CD8-positive, alpha-beta memory T cell (primary cell): ENCODE measurements around the gene NELL2. TPM values are rescaled to one million over a fixed set of nuclear protein-coding genes. Genes with fewer than 3 reads are reported as not detected.

Experiments
- CTCF ChIA-PET: fragments of 350-600 bp; sonication (Branson Sonifier 250); formaldehyde crosslinking; loops from one replicate; lab custom pipeline; 2021; ENCODE audit warnings: antibody characterized with exemption; lab: Charles Lee
- POLR2A ChIA-PET: fragments of 350-600 bp; sonication (Branson Sonifier 250); formaldehyde crosslinking; loops from one replicate; lab custom pipeline; 2021; ENCODE audit warnings: antibody characterized with exemption; lab: Charles Lee
- DNase-seq, 5 donors: peaks; one replicate each; pipeline versions ENCODE4 v3.0.0 to v3.0.0-alpha.2; 2020 to 2022; ENCODE audit warnings: mixed read lengths in 1 of 5
- H3K27ac ChIP-seq: one replicate; pipeline ENCODE4 v1.7.0; 2013; ENCODE audit warnings: low read depth, mild to moderate bottlenecking, low read length, moderate library complexity
- H3K27me3 ChIP-seq: 2 replicates; pipeline ENCODE4 v1.7.0; 2013; ENCODE audit warnings: low read length, mild to moderate bottlenecking; ENCODE audit not compliant: insufficient read depth, poor library complexity, severe bottlenecking
- H3K36me3 ChIP-seq: 2 replicates; pipeline ENCODE4 v1.7.0; 2013; ENCODE audit warnings: mild to moderate bottlenecking, low read length, moderate library complexity; ENCODE audit not compliant: insufficient read depth
- H3K4me1 ChIP-seq: 2 replicates; pipeline ENCODE4 v1.7.0; 2013; ENCODE audit warnings: mild to moderate bottlenecking, low read length, moderate library complexity; ENCODE audit not compliant: insufficient read depth
- H3K4me3 ChIP-seq: 2 replicates; pipeline ENCODE4 v1.7.0; 2013; ENCODE audit warnings: mild to moderate bottlenecking, low read length
- H3K9me3 ChIP-seq: 2 replicates; pipeline ENCODE4 v1.7.0; 2013; ENCODE audit warnings: mild to moderate bottlenecking, low read length
- H3K27ac Mint-ChIP-seq, 8 donors: one replicate each; pipeline ENCODE4 v1.8.0; 2020 to 2021; ENCODE audit warnings: mixed read lengths in 8 of 8, mild to moderate bottlenecking in 6 of 8, inconsistent platforms in 3 of 8, moderate library complexity in 3 of 8
- H3K27me3 Mint-ChIP-seq, 2 donors: one replicate each; pipeline ENCODE4 v1.8.0; 2020 to 2021; ENCODE audit warnings: mixed read lengths in 2 of 2, mild to moderate bottlenecking in 1 of 2, moderate library complexity in 1 of 2
- H3K36me3 Mint-ChIP-seq, 3 donors: one replicate each; pipeline ENCODE4 v1.8.0; 2020 to 2021; ENCODE audit warnings: mixed read lengths in 3 of 3, inconsistent platforms in 1 of 3, mild to moderate bottlenecking in 1 of 3
- H3K4me1 Mint-ChIP-seq, 3 donors: one replicate each; pipeline ENCODE4 v1.8.0; 2020 to 2021; ENCODE audit warnings: mixed read lengths in 3 of 3, inconsistent platforms in 1 of 3, mild to moderate bottlenecking in 1 of 3
- H3K4me3 Mint-ChIP-seq, 7 donors: one replicate each; pipeline ENCODE4 v1.8.0; 2020 to 2021; ENCODE audit warnings: mixed read lengths in 7 of 7, mild to moderate bottlenecking in 6 of 7, moderate library complexity in 4 of 7, inconsistent platforms in 2 of 7
- H3K9me3 Mint-ChIP-seq, 5 donors: one replicate each; pipeline ENCODE4 v1.8.0; 2020 to 2022; ENCODE audit warnings: mixed read lengths in 5 of 5, mild to moderate bottlenecking in 3 of 5, moderate library complexity in 2 of 5, inconsistent platforms in 1 of 5
- polyA plus RNA-seq: library from polyadenylated mRNA; unstranded; fragments of 300-500 nt; fragmentation: Illumina TruSeq; gene quantifications from one replicate; pipeline ENCODE4 v1.2.3, GENCODE V29; 2021
- total RNA-seq, 2 experiments: library from RNA; stranded (reverse); gene quantifications; one replicate each; pipeline ENCODE4 v1.2.3, GENCODE V29; 2021

The NELL2 gene
- total and polyA plus RNA-seq, 3 experiments from 2014 or later, result 60.2 to 203 (median 67.0) TPM

DNA sequence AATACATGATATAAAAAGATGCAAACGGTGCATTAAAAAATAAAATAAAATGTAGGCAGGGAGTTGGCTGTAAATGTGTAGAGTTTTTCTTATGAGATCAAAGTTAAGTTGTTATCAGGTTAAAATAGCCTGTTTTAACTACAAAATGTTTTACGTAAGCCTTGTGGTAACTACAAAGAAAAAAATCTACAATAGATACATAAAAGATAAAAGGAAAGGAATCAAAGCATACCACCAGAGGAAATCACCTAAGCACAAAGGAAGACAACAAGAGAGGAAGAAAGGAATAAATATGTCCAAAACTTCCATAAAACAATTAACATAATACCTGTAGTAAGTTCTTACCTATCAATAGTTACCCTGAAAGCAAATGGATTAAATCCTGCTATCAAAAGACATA lies 12.2 kb downstream of the NELL2 start:
- peak in 2 of 5 donors; percentile 53 to 74 for DNase-seq
- Mint-ChIP-seq H3K9me3 (peaks cover 17 to 40% (median 30%) of the 10 kb centered on the region in 5 donors), H3K4me1 (peaks cover 50 to 84% (median 73%) of the 10 kb centered on the region in 3 donors), H3K27me3 (peaks cover 0 to 2% of the 10 kb centered on the region in 2 donors), H3K36me3 (peaks cover 24 to 56% (median 55%) of the 10 kb centered on the region in 3 donors), H3K27ac (peak overlapping the region; percentile 12 to 78 (median 42)), H3K4me3 (peak overlapping the region in 5 of 7 donors; percentile 1 to 51 (median 35))
- no peak overlapping the region for H3K27ac ChIP-seq
- peaks cover 39% of the 10 kb centered on the region for H3K4me1 ChIP-seq
- no peaks in the 10 kb centered on the region for H3K27me3 ChIP-seq
- H3K9me3 ChIP-seq, result peaks cover 3% of the 10 kb centered on the region
- H3K4me3 ChIP-seq, result no peak overlapping the region
- POLR2A ChIA-PET, result interaction anchor here (1.5 kb wide), 1 partner anchor 16 kb away, joined by 9 read pairs; no protein-coding TSS in a partner anchor
- H3K36me3 ChIP-seq, result peaks cover 3% of the 10 kb centered on the region
- CTCF ChIA-PET, result interaction anchor here (1.4 to 7.3 kb wide), 5 partner anchors 12 to 89 kb away, joined by 3 to 46 read pairs (median 8); partner anchors contain the start of gene NELL2

DNA sequence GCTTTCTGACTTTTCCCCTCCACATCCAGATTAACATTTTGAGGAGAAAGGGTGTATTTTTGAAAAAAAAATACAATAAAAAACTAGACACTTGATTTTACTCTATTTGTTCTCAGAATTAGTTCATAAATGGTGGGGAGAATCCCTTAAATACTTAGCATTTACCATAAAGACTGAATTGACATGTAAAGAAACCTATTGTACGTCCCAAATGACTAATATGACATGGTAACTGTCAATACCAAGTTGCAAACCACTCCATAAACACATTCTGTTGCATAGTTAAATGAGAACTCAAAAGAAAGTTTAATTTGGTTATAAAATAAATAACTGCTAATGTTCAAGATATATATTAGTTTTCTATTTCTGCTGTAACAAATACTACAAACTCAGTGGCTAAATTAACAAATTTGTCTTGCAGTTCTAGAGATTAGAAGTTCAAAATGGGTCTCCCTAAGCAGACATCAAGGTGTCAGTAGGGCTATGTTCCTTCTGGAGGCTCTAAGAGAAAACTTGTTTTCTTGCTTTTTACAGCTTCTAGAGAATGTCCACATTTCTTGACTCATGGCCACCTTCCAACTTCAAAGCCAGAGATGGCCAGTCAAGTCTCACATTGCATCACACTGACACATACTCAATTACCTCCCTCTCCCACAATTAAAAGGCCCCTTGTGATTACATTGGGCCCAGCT lies 16.0 kb downstream of the NELL2 start:
- no peak overlapping the region for H3K27ac ChIP-seq
- peak overlapping the region in 3 of 8 donors; percentile 44 to 78 (median 67) for H3K27ac Mint-ChIP-seq
- ChIA-PET POLR2A (interaction anchor here (0.6 kb wide), 1 partner anchor 33 kb away, joined by 16 read pairs; no protein-coding TSS in a partner anchor), CTCF (interaction anchor here (1.2 to 7.3 kb wide), 2 partner anchors 12 to 15 kb away, joined by 3 to 46 read pairs; partner anchors contain the start of gene NELL2)
- H3K9me3 ChIP-seq, result peaks cover 3% of the 10 kb centered on the region
- no peaks in the 10 kb centered on the region for H3K36me3 ChIP-seq
- DNase-seq, result no peak
- H3K4me3 Mint-ChIP-seq, result peak overlapping the region in 6 of 7 donors; percentile 13 to 56 (median 38)
- peaks cover 12 to 24% (median 18%) of the 10 kb centered on the region in 5 donors for H3K9me3 Mint-ChIP-seq
- H3K36me3 Mint-ChIP-seq, result peaks cover 18 to 45% (median 43%) of the 10 kb centered on the region in 3 donors
- peaks cover 71% of the 10 kb centered on the region for H3K4me1 ChIP-seq
- H3K4me1 Mint-ChIP-seq, result peaks cover 74 to 91% (median 84%) of the 10 kb centered on the region in 3 donors
- H3K27me3 Mint-ChIP-seq, result no peaks in the 10 kb centered on the region
- H3K4me3 ChIP-seq, result no peak overlapping the region
- H3K27me3 ChIP-seq, result no peaks in the 10 kb centered on the region

- H3K27ac Mint-ChIP-seq, result peak overlapping the region in 7 of 8 donors; percentile 1 to 74 (median 67)
- H3K9me3 Mint-ChIP-seq, result peaks cover 3 to 13% (median 8%) of the 10 kb centered on the region in 5 donors
- H3K27me3 Mint-ChIP-seq, result no peaks in the 10 kb centered on the region
- no peak for DNase-seq
- CTCF ChIA-PET, result interaction anchor here (1.0 to 7.3 kb wide), 2 partner anchors 17 to 46 kb away, joined by 3 to 46 read pairs; partner anchors contain the start of gene NELL2
- no peak overlapping the region for H3K4me3 ChIP-seq
- no peaks in the 10 kb centered on the region for H3K36me3 ChIP-seq
- no peaks in the 10 kb centered on the region for H3K27me3 ChIP-seq
- peaks cover 80% of the 10 kb centered on the region for H3K4me1 ChIP-seq
- peaks cover 17 to 41% (median 36%) of the 10 kb centered on the region in 3 donors for H3K36me3 Mint-ChIP-seq
- peaks cover 73 to 92% (median 88%) of the 10 kb centered on the region in 3 donors for H3K4me1 Mint-ChIP-seq
- peaks cover 2% of the 10 kb centered on the region for H3K9me3 ChIP-seq
- H3K4me3 Mint-ChIP-seq, result peak overlapping the region in 5 of 7 donors; percentile 27 to 65 (median 46)
- POLR2A ChIA-PET, result interaction anchor here (1.6 kb wide), 1 partner anchor 32 kb away, joined by 3 read pairs; no protein-coding TSS in a partner anchor
- no peak overlapping the region for H3K27ac ChIP-seq
Measured at GRCh38 chr12:44858226-44858855, 17.8 kb downstream of the NELL2 start.

DNA sequence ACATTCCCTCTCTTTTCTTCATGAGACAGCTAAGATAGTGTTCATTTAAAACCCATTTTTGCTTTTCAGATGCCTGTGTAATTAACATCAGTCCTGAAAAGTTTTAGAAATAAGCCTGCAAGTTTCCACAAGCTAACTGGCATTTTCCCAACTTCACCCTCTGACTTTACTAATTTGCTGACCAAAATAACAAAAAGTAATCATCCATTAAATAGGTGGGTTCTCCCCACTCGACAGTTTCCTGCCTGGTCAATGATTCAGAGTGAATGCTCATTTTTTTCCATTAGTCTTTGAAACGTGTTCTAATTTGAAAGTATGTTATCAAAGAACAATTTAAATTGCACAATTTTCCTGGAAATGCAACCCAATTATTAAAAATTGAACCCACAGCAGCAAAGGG lies 23.6 kb downstream of the NELL2 start:
- H3K9me3 Mint-ChIP-seq, result peaks cover 0 to 4% (median 0%) of the 10 kb centered on the region in 5 donors
- no peak for DNase-seq
- POLR2A ChIA-PET, result no interaction called here
- H3K27me3 ChIP-seq, result no peaks in the 10 kb centered on the region
- peaks cover 0 to 3% of the 10 kb centered on the region in 2 donors for H3K27me3 Mint-ChIP-seq
- peaks cover 80% of the 10 kb centered on the region for H3K4me1 ChIP-seq
- H3K9me3 ChIP-seq, result no peaks in the 10 kb centered on the region
- peaks cover 10 to 17% (median 15%) of the 10 kb centered on the region in 3 donors for H3K36me3 Mint-ChIP-seq
- CTCF ChIA-PET, result interaction anchor here (0.7 to 1.6 kb wide), 2 partner anchors 22 to 23 kb away, joined by 3 to 4 read pairs; partner anchors contain the start of gene NELL2
- peak overlapping the region in 7 of 8 donors; percentile 28 to 75 (median 46) for H3K27ac Mint-ChIP-seq
- no peak overlapping the region for H3K27ac ChIP-seq
- H3K4me1 Mint-ChIP-seq, result peaks cover 82 to 94% (median 92%) of the 10 kb centered on the region in 3 donors
- peak overlapping the region in 3 of 7 donors; percentile 23 to 70 (median 29) for H3K4me3 Mint-ChIP-seq
- H3K36me3 ChIP-seq, result no peaks in the 10 kb centered on the region
- H3K4me3 ChIP-seq, result no peak overlapping the region

GRCh38 chr12:44851586-44851985 lies 24.5 kb downstream of the NELL2 start:
- CTCF ChIA-PET, result interaction anchor here (1.6 kb wide), 1 partner anchor 22 kb away, joined by 4 read pairs; no protein-coding TSS in a partner anchor
- peak overlapping the region in 5 of 7 donors; percentile 6 to 46 (median 27) for H3K4me3 Mint-ChIP-seq
- H3K27me3 Mint-ChIP-seq, result peaks cover 0 to 3% of the 10 kb centered on the region in 2 donors
- peaks cover 80 to 94% (median 92%) of the 10 kb centered on the region in 3 donors for H3K4me1 Mint-ChIP-seq
- H3K4me3 ChIP-seq, result no peak overlapping the region
- H3K4me1 ChIP-seq, result peaks cover 80% of the 10 kb centered on the region
- peak overlapping the region in 4 of 8 donors; percentile 7 to 44 (median 22) for H3K27ac Mint-ChIP-seq
- no peaks in the 10 kb centered on the region for H3K27me3 ChIP-seq
- DNase-seq, result no peak
- H3K36me3 ChIP-seq, result no peaks in the 10 kb centered on the region
- H3K36me3 Mint-ChIP-seq, result peaks cover 8 to 14% (median 12%) of the 10 kb centered on the region in 3 donors
- no peak overlapping the region for H3K27ac ChIP-seq
- H3K9me3 Mint-ChIP-seq, result peaks cover 0 to 4% (median 0%) of the 10 kb centered on the region in 5 donors
- POLR2A ChIA-PET, result no interaction called here
- no peaks in the 10 kb centered on the region for H3K9me3 ChIP-seq

DNA sequence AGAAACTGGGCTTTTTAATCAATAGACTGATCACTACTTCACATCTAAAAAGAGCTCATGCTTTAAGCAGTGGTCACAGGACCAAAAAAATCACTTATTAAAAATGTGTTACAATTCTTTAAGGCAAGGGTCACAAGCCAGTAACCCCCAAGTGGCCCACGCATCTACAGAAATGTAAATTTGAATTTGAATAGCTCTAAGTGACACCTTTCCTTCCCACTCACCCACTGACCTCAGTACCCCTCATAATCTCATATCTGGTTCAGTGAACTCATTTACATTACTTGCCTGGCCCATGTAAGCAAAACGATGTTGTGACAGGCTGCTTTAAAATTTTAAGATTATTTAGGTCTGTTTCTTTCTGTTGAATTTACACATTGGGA lies 27.4 kb downstream of the NELL2 start:
- Histone ChIP-seq H3K4me1 (peaks cover 86% of the 10 kb centered on the region), H3K27ac (peak overlapping the region; percentile 72), H3K4me3 (no peak overlapping the region), H3K9me3 (no peaks in the 10 kb centered on the region), H3K36me3 (no peaks in the 10 kb centered on the region), H3K27me3 (no peaks in the 10 kb centered on the region)
- H3K36me3 Mint-ChIP-seq, result peaks cover 2 to 13% (median 12%) of the 10 kb centered on the region in 3 donors
- H3K9me3 Mint-ChIP-seq, result peaks cover 0 to 4% (median 0%) of the 10 kb centered on the region in 5 donors
- H3K27me3 Mint-ChIP-seq, result peaks cover 0 to 3% of the 10 kb centered on the region in 2 donors
- CTCF ChIA-PET, result interaction anchor here (0.7 to 3.8 kb wide), 5 partner anchors 12 to 83 kb away, joined by 3 to 37 read pairs (median 3); partner anchors contain the start of gene NELL2
- H3K4me3 Mint-ChIP-seq, result peak overlapping the region; percentile 69 to 89 (median 77)
- POLR2A ChIA-PET, result interaction anchor here (0.8 to 3.3 kb wide), 6 partner anchors 13 to 1043 kb away, joined by 3 to 17 read pairs (median 10); partner anchors contain the start of genes NELL2 and TWF1
- peaks cover 75 to 95% (median 94%) of the 10 kb centered on the region in 3 donors for H3K4me1 Mint-ChIP-seq
- peak overlapping the region; percentile 93 to 99 (median 96) for H3K27ac Mint-ChIP-seq
- DNase-seq, result no peak
